K562 (cell line): Measurements from ENCODE around the gene PMFBP1. TPM values are rescaled to one million over a fixed set of nuclear protein-coding genes. Genes with fewer than 3 reads are reported as not detected.

Source experiments
- ATAC-seq: fragments of 200-7000 bp; cut with Tn5 transposase; 3 replicates; pipeline ENCODE4 v1.9.1; 2020; ENCODE audit warnings: moderate library complexity
- BruUV-seq: library from RNA; stranded (reverse); fragments of 400-500 nt; replicated peaks from 2 replicates; lab custom pipeline; 2021; lab: Mats Ljungman, UMichigan
- CTCF ChIA-PET: fragments of 300-600 bp; formaldehyde crosslinking; extraction: SDS; loops from one replicate; lab custom pipeline; 2021; ENCODE audit warnings: low intra/inter-chr PET ratio; lab: Yijun Ruan, JAX
- POLR2A ChIA-PET: fragments of 300-600, 350-650 bp; sonication (Branson Sonifier 250); formaldehyde crosslinking; extraction: SDS; loops from one replicate; lab custom pipeline; 2021; ENCODE audit warnings: antibody characterized with exemption, inconsistent platforms; lab: Yijun Ruan, JAX
- DNase-seq, 4 experiments: peaks; one replicate each; pipeline versions ENCODE4 v3.0.0 to v3.0.0-alpha.2; 2011 to 2018; ENCODE audit warnings: low spot score in 3 of 4, mixed read lengths in 3 of 4; ENCODE audit errors: extremely low read depth in 1 of 4
- FAIRE-seq: peaks from 2 replicates; lab custom pipeline; 2011; peaks lifted over from hg19 to GRCh38; lab: Jason Lieb, UNC
- H2AFZ ChIP-seq: 2 replicates; pipeline ENCODE4 v1.6.0; 2011; ENCODE audit warnings: low read depth, low read length, control low read depth, inconsistent platforms
- H3K27ac ChIP-seq: fragments of 200-600 bp; 3 replicates; pipeline ENCODE4 v1.8.0; 2011; ENCODE audit warnings: low read depth, mild to moderate bottlenecking, control low read depth, inconsistent platforms, low read length, moderate library complexity, mixed read lengths; ENCODE audit errors: extremely low read depth
- H3K27me3 ChIP-seq, 2 experiments: fragments of 300-600 bp in 1 of 2; 2 replicates in 1 of 2; 3 replicates in 1 of 2; pipeline versions ENCODE4 v1.6.0 to v1.8.0; 2011; ENCODE audit warnings: inconsistent platforms in 2 of 2, low read length in 2 of 2, mild to moderate bottlenecking in 1 of 2, mixed read lengths in 1 of 2, moderate library complexity in 1 of 2; ENCODE audit not compliant: control insufficient read depth in 2 of 2, insufficient read depth in 2 of 2
- H3K36me3 ChIP-seq: fragments of 300-600 bp; 3 replicates; pipeline ENCODE4 v1.8.0; 2011; ENCODE audit warnings: mild to moderate bottlenecking, low read length, inconsistent platforms; ENCODE audit not compliant: control insufficient read depth, insufficient read depth
- H3K4me1 ChIP-seq, 2 experiments: fragments of 200-600 bp in 1 of 2; replicated peaks in 1 of 2; 2 replicates in 1 of 2; 3 replicates in 1 of 2; pipeline versions ENCODE4 v1.5.1 to v1.8.0; 2011; ENCODE audit warnings: inconsistent platforms in 2 of 2, low read length in 2 of 2, mild to moderate bottlenecking in 1 of 2, mixed read lengths in 1 of 2, moderate library complexity in 1 of 2; ENCODE audit not compliant: control insufficient read depth in 2 of 2, insufficient read depth in 2 of 2
- H3K4me2 ChIP-seq: 2 replicates; pipeline ENCODE4 v1.6.1; 2011; ENCODE audit warnings: low read length, control low read depth, inconsistent platforms, mixed read lengths; ENCODE audit not compliant: insufficient read depth
- H3K4me3 ChIP-seq: fragments of 200-600 bp; sonication (generic), shearing (Covaris generic); 2 replicates; pipeline ENCODE4 v1.5.1; 2016; ENCODE audit warnings: control low read depth, inconsistent platforms
- H3K79me2 ChIP-seq: fragments of 200-600 bp; 3 replicates; pipeline ENCODE4 v1.8.0; 2011; ENCODE audit warnings: low read length, inconsistent platforms; ENCODE audit not compliant: control insufficient read depth, insufficient read depth
- H3K9ac ChIP-seq, 2 experiments: 2 replicates each; pipeline versions ENCODE4 v1.6.0 to v1.6.1; 2011; ENCODE audit warnings: low read depth in 2 of 2, low read length in 2 of 2, control low read depth in 1 of 2, inconsistent platforms in 1 of 2, mild to moderate bottlenecking in 1 of 2, mixed read lengths in 1 of 2; ENCODE audit not compliant: insufficient read depth in 1 of 2
- H3K9me1 ChIP-seq: one replicate; pipeline ENCODE4 v1.6.0; 2011; ENCODE audit warnings: inconsistent platforms, mild to moderate bottlenecking, low read length, moderate library complexity; ENCODE audit not compliant: control insufficient read depth, insufficient read depth
- H3K9me3 ChIP-seq: replicated peaks from 2 replicates; pipeline ENCODE4 v1.5.1; 2011; ENCODE audit warnings: low read depth, low read length, inconsistent platforms; ENCODE audit not compliant: control insufficient read depth, insufficient read depth
- H4K20me1 ChIP-seq: replicated peaks from 2 replicates; pipeline ENCODE4 v1.6.1; 2011; ENCODE audit warnings: low read length, inconsistent platforms, mixed read lengths; ENCODE audit not compliant: control insufficient read depth, insufficient read depth
- CBX5 ChIP-seq: IDR thresholded peaks from 2 replicates; pipeline ENCODE4 v1.6.1; 2014; ENCODE audit warnings: low read depth, borderline replicate concordance
- CEBPB ChIP-seq: fragments of 450-650 bp; IDR thresholded peaks from 2 replicates; pipeline ENCODE4 v1.6.1; 2016; ENCODE audit warnings: missing genetic modification characterization, missing compliant biosample characterization
- DACH1 ChIP-seq: fragments of 450-650 bp; IDR thresholded peaks from 2 replicates; pipeline ENCODE4 v1.6.1; 2018; ENCODE audit not compliant: partially characterized antibody
- ETV1 ChIP-seq: fragments of 450-650 bp; conservative IDR thresholded peaks from 2 replicates; pipeline ENCODE4 v1.6.1; 2016; ENCODE audit warnings: missing genetic modification characterization, control low read depth, low read depth, missing compliant biosample characterization
- ETV5 ChIP-seq: sonication (generic); formaldehyde crosslinking; IDR thresholded peaks from 2 replicates; pipeline ENCODE4 v1.4.0; 2020; ENCODE audit warnings: low read depth, mild to moderate bottlenecking, missing genetic modification reagents
- HDAC8 ChIP-seq: fragments of 450-650 bp; IDR thresholded peaks from 2 replicates; pipeline ENCODE4 v1.6.1; 2016; ENCODE audit warnings: mild to moderate bottlenecking, missing genetic modification characterization, moderate library complexity, missing compliant biosample characterization
- KDM2B ChIP-seq: fragments of 250-450 bp; sonication (Bioruptor Pico); IDR thresholded peaks from 2 replicates; pipeline ENCODE4 v1.8.0; 2021; ENCODE audit warnings: mild to moderate bottlenecking, moderate library complexity
- MBD2 ChIP-seq: sonication (generic); IDR thresholded peaks from 2 replicates; pipeline ENCODE4 v1.6.1; 2016; ENCODE audit warnings: low read depth, borderline replicate concordance
- MCM3 ChIP-seq: fragments of 450-650 bp; IDR thresholded peaks from 2 replicates; pipeline ENCODE4 v1.6.1; 2016
- MTA3 ChIP-seq: fragments of 450-650 bp; formaldehyde crosslinking; IDR thresholded peaks from 2 replicates; pipeline ENCODE4 v1.6.1; 2017; ENCODE audit warnings: mild to moderate bottlenecking, borderline replicate concordance
- POU5F1 ChIP-seq: fragments of 150-350 bp; IDR thresholded peaks from 2 replicates; pipeline ENCODE4 v1.6.1; 2014; ENCODE audit warnings: borderline replicate concordance, low read length, low read depth, mild to moderate bottlenecking; ENCODE audit not compliant: partially characterized antibody
- TFE3 ChIP-seq: fragments of 450-650 bp; formaldehyde crosslinking; IDR thresholded peaks from 2 replicates; pipeline ENCODE4 v1.4.0; 2020; ENCODE audit warnings: mild to moderate bottlenecking, mixed read lengths
- ZNF280A ChIP-seq: fragments of 450-650 bp; IDR thresholded peaks from 2 replicates; pipeline ENCODE4 v1.6.1; 2018; ENCODE audit warnings: mild to moderate bottlenecking, low read depth; ENCODE audit not compliant: partially characterized antibody
- ZNF699 ChIP-seq: fragments of 250-450 bp; sonication (Bioruptor Pico); IDR thresholded peaks from 2 replicates; pipeline ENCODE4 v1.8.0; 2021; ENCODE audit warnings: mild to moderate bottlenecking, moderate library complexity; ENCODE audit not compliant: insufficient replicate concordance
- ZSCAN32 ChIP-seq: fragments of 450-650 bp; formaldehyde crosslinking; IDR thresholded peaks from 2 replicates; pipeline ENCODE4 v1.4.0; 2020; ENCODE audit warnings: mild to moderate bottlenecking, moderate library complexity
- WGBS: fragments of 100-300 bp; shearing (Covaris generic); methylation state at CpG from one replicate; pipeline ENCODE4 v1.1.6; 2016; ENCODE audit warnings: low coverage, mixed read lengths; ENCODE audit not compliant: insufficient coverage; ENCODE audit errors: missing lambda C conversion rate; 5-methylcytosine and 5-hydroxymethylcytosine counted together
- in situ Hi-C: fragments of 300-500 bp; cut with MboI; formaldehyde crosslinking; loops from 4 replicates; pipeline ENCODE4 v1.15.0; 2018; ENCODE audit warnings: inconsistent platforms, mixed read lengths
- intact Hi-C: fragments of 100-400 bp; cut with micrococcal nuclease; formaldehyde crosslinking; loops from 2 replicates; pipeline ENCODE4 v1.14.2; 2022
- polyA plus RNA-seq, 8 experiments: library from polyadenylated mRNA; depleted of rRNA in 4 of 8; stranded (reverse) in 5 of 8; unstranded in 3 of 8; fragments of >200 nt; fragmentation: Nextera tagmentation in 2 of 8; fragmentation: Illumina TruSeq in 1 of 8; extraction: Ambion mirVana in 2 of 8; extraction: Trizol in 1 of 8; gene quantifications; 2 replicates each; pipeline versions ENCODE4 v1.2.1 to v1.2.3, GENCODE V29; 2011 to 2014; ENCODE audit warnings: inconsistent platforms in 1 of 8, missing spikeins in 1 of 8
- total RNA-seq, 7 experiments: library from RNA; depleted of rRNA in 6 of 7; stranded (reverse); fragments of >200 nt in 6 of 7; fragmentation: Illumina TruSeq in 2 of 7; extraction: Trizol in 2 of 7; gene quantifications; 2 replicates each; pipeline versions ENCODE4 v1.2.1 to v1.2.3, GENCODE V29; 2011 to 2021; ENCODE audit warnings: low replicate concordance in 1 of 7
- TF ChIP-seq, protein P1 (sequence below): sonication (generic); formaldehyde crosslinking; IDR thresholded peaks from 2 replicates; pipeline ENCODE4 v1.4.0; 2020; ENCODE audit warnings: mild to moderate bottlenecking, missing genetic modification reagents

The PMFBP1 gene
- total and polyA plus RNA-seq, 9 of the 15 experiments (the other 6 are each of a cell fraction or from before 2014, with no cell fraction given) = 0.13 to 0.91 (median 0.47) TPM

GRCh38 chr16:72123426-72123825, 48.5 kb downstream of the PMFBP1 start:
- Histone ChIP-seq H3K4me1 (peaks cover 0 to 8% of the 10 kb centered on the region in 2 experiments; a peak in 1 of 5 replicates), H3K36me3 (no peaks in the 10 kb centered on the region), H3K4me3 (no peak overlapping the region), H3K79me2 (no peaks in the 10 kb centered on the region), H2AFZ (0 out of 2 replicates have a peak overlapping the region, but pooled peaks have one; percentile 30), H3K4me2 (no peak overlapping the region), H4K20me1 (no peaks in the 10 kb centered on the region; the same call in 1 of the 2 replicates), H3K9me1 (no peaks in the 10 kb centered on the region), H3K27ac (no peak overlapping the region), H3K27me3 (peaks cover 0 to 17% of the 10 kb centered on the region in 2 experiments; a peak in 4 of 5 replicates), H3K9me3 (no peaks in the 10 kb centered on the region), H3K9ac (no peak overlapping the region)
- TF ChIP-seq ZNF280A (no peak), ETV5 (no peak), CEBPB (no peak), KDM2B (CRISPR knock-in tag) (no peak), POU5F1 (no peak), HDAC8 (tag) (no peak), CBX5 (no peak), ZNF699 (CRISPR knock-in tag) (no peak), MTA3 (no peak), TFE3 (no peak), DACH1 (no peak), MBD2 (no peak), MCM3 (no peak), ETV1 (no peak), ZSCAN32 (CRISPR knock-in tag) (no peak)
- TF ChIP-seq, protein P1, sequence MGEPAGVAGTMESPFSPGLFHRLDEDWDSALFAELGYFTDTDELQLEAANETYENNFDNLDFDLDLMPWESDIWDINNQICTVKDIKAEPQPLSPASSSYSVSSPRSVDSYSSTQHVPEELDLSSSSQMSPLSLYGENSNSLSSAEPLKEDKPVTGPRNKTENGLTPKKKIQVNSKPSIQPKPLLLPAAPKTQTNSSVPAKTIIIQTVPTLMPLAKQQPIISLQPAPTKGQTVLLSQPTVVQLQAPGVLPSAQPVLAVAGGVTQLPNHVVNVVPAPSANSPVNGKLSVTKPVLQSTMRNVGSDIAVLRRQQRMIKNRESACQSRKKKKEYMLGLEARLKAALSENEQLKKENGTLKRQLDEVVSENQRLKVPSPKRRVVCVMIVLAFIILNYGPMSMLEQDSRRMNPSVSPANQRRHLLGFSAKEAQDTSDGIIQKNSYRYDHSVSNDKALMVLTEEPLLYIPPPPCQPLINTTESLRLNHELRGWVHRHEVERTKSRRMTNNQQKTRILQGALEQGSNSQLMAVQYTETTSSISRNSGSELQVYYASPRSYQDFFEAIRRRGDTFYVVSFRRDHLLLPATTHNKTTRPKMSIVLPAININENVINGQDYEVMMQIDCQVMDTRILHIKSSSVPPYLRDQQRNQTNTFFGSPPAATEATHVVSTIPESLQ (CRISPR knock-in tag) = no peak
- FAIRE-seq (no peak), DNase-seq (no peak), ATAC-seq (no peak)
- 10% methylated on average over 8 of the region's 8 CpGs for WGBS
- no TSS peak for BruUV-seq
- in situ Hi-C loops (no loop called here), intact Hi-C loops (no loop called here)
- CTCF ChIA-PET = interaction anchor here (0.5 kb wide), 1 partner anchor 1072 kb away, joined by 5 read pairs; no protein-coding TSS in a partner anchor
- POLR2A ChIA-PET = interaction anchor here (0.8 kb wide), 1 partner anchor 13 kb away, joined by 3 read pairs; no protein-coding TSS in a partner anchor
